ENCODE results near the gene NOXA1. TPM values are rescaled to one million over a fixed set of nuclear protein-coding genes. Genes with fewer than 3 reads are reported as not detected.

The NOXA1 gene
- total and polyA plus RNA-seq, 9 of the 15 experiments (the other 6 are each of a cell fraction or from before 2014, with no cell fraction given), result 0.07 to 1.2 (median 0.20) TPM; not detected in 4

- TF ChIP-seq ZNF184 (CRISPR knock-in tag; IDR thresholded peaks at IDR 0.05), result no peak
- TF ChIP-seq JUND (IDR thresholded peaks at IDR 0.05; ENCODE audit: borderline replicate concordance, low read depth, low read length), result peak; percentile 90
- TF ChIP-seq JUND (tag; IDR thresholded peaks at IDR 0.05; ENCODE audit: borderline replicate concordance, low read depth, low read length), result peak; percentile 93; the same call in 2 of the 3 replicates
- TF ChIP-seq BMI1 (IDR thresholded peaks at IDR 0.05; ENCODE audit: low read length), result no peak
- no peak for TF ChIP-seq ZFP30 (CRISPR knock-in tag; IDR thresholded peaks at IDR 0.05; ENCODE audit: borderline replicate concordance)
- TF ChIP-seq MYC (IDR thresholded peaks at IDR 0.05; ENCODE audit: low read depth, low read length), result peak; percentile 71
- TF ChIP-seq MYC (CRISPR knock-in tag; IDR thresholded peaks at IDR 0.05; ENCODE audit: borderline replicate concordance, low read depth), result no peak
- no peak for TF ChIP-seq HOXB6 (CRISPR knock-in tag; IDR thresholded peaks at IDR 0.05; ENCODE audit: borderline replicate concordance)
- TF ChIP-seq, protein P1, sequence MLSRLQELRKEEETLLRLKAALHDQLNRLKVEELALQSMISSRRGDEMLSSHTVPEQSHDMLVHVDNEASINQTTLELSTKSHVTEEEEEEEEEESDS (CRISPR knock-in tag; IDR thresholded peaks at IDR 0.05), result no peak
- TF ChIP-seq SIN3B (IDR thresholded peaks at IDR 0.05; ENCODE audit: low read depth), result no peak; the same call in 1 of the 2 replicates
- no peak for TF ChIP-seq NBN (IDR thresholded peaks at IDR 0.05; ENCODE audit: low read depth)
- TF ChIP-seq, protein P2, sequence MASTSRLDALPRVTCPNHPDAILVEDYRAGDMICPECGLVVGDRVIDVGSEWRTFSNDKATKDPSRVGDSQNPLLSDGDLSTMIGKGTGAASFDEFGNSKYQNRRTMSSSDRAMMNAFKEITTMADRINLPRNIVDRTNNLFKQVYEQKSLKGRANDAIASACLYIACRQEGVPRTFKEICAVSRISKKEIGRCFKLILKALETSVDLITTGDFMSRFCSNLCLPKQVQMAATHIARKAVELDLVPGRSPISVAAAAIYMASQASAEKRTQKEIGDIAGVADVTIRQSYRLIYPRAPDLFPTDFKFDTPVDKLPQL (IDR thresholded peaks at IDR 0.05; ENCODE audit: extremely low read depth, insufficient read length), result no peak
- TF ChIP-seq SMAD3 (CRISPR knock-in tag; conservative IDR thresholded peaks at IDR 0.05), result 0 out of 2 replicates have a peak, but pooled peaks have one; percentile 52
- TF ChIP-seq, protein P3, sequence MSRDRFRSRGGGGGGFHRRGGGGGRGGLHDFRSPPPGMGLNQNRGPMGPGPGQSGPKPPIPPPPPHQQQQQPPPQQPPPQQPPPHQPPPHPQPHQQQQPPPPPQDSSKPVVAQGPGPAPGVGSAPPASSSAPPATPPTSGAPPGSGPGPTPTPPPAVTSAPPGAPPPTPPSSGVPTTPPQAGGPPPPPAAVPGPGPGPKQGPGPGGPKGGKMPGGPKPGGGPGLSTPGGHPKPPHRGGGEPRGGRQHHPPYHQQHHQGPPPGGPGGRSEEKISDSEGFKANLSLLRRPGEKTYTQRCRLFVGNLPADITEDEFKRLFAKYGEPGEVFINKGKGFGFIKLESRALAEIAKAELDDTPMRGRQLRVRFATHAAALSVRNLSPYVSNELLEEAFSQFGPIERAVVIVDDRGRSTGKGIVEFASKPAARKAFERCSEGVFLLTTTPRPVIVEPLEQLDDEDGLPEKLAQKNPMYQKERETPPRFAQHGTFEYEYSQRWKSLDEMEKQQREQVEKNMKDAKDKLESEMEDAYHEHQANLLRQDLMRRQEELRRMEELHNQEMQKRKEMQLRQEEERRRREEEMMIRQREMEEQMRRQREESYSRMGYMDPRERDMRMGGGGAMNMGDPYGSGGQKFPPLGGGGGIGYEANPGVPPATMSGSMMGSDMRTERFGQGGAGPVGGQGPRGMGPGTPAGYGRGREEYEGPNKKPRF (IDR thresholded peaks at IDR 0.05; ENCODE audit: low read depth, low read length), result no peak
- TF ChIP-seq ZNF174 (CRISPR knock-in tag; IDR thresholded peaks at IDR 0.05), result no peak
- no peak for TF ChIP-seq RBM22 (IDR thresholded peaks at IDR 0.05; ENCODE audit: low read depth, low read length, poor library complexity, severe bottlenecking)
- TF ChIP-seq CBFA2T2 (conservative IDR thresholded peaks at IDR 0.05), result peak; percentile 56; the same call in 1 of the 2 replicates
- no peak for TF ChIP-seq SLC30A9 (CRISPR knock-in tag; IDR thresholded peaks at IDR 0.05)
- no peak for TF ChIP-seq ZBTB7A (IDR thresholded peaks at IDR 0.05; ENCODE audit: borderline replicate concordance, control insufficient read depth, low read depth, low read length)
- TF ChIP-seq NR4A1 (CRISPR knock-in tag; IDR thresholded peaks at IDR 0.05), result no peak
- peak; percentile 79; the same call in 1 of the 2 replicates for TF ChIP-seq NR4A1 (tag; IDR thresholded peaks at IDR 0.05)
- no peak for TF ChIP-seq RB1 (IDR thresholded peaks at IDR 0.05; ENCODE audit: low read depth)
- TF ChIP-seq CAMTA2 (CRISPR knock-in tag; conservative IDR thresholded peaks at IDR 0.05), result no peak
- no peak for TF ChIP-seq SMAD1 (IDR thresholded peaks at IDR 0.05; ENCODE audit: low read depth, low read length, partially characterized antibody)
- no peak for TF ChIP-seq NR3C1 (CRISPR knock-in tag; IDR thresholded peaks at IDR 0.05)
- TF ChIP-seq ZNF76 (CRISPR knock-in tag; IDR thresholded peaks at IDR 0.05; ENCODE audit: borderline replicate concordance), result 0 out of 2 replicates have a peak, but pooled peaks have one; percentile 20
- no peak for TF ChIP-seq KLF10 (CRISPR knock-in tag; IDR thresholded peaks at IDR 0.05)
These were observed 59.0 kb downstream of the NOXA1 start (continued) for GRCh38 chr9:137482094-137482781.
